Gastroesophageal sphincter (tissue), 3 donors: ENCODE data around the gene LENG8.
A peak's percentile ranks its signal among the peaks of the same experiment; 100 is the strongest.

ENCODE experiments used
- EP300 ChIP-seq: sonication (generic); formaldehyde crosslinking; IDR thresholded peaks from one replicate; pipeline ENCODE4 v1.6.1; 2017; ENCODE audit warnings: antibody characterized with exemption, mild to moderate bottlenecking
- POLR2A ChIP-seq, 2 donors: fragments of 450-650 bp; IDR thresholded peaks; one replicate each; pipeline ENCODE4 v1.6.1; 2017; ENCODE audit warnings: antibody characterized with exemption in 2 of 2, mild to moderate bottlenecking in 2 of 2, moderate library complexity in 1 of 2
- TF ChIP-seq, protein P1 (sequence below), 4 experiments: fragments of 200-600 bp in 2 of 4; fragments of 450-650 bp in 2 of 4; sonication (generic) in 1 of 4; IDR thresholded peaks; one replicate each; pipeline ENCODE4 v1.5.1; 2017 to 2019; ENCODE audit warnings: antibody characterized with exemption in 4 of 4, mild to moderate bottlenecking in 2 of 4, moderate library complexity in 2 of 4

GRCh38 chr19:54481326-54481930 lies 32.4 kb downstream of the LENG8 start:
- TF ChIP-seq, protein P1, sequence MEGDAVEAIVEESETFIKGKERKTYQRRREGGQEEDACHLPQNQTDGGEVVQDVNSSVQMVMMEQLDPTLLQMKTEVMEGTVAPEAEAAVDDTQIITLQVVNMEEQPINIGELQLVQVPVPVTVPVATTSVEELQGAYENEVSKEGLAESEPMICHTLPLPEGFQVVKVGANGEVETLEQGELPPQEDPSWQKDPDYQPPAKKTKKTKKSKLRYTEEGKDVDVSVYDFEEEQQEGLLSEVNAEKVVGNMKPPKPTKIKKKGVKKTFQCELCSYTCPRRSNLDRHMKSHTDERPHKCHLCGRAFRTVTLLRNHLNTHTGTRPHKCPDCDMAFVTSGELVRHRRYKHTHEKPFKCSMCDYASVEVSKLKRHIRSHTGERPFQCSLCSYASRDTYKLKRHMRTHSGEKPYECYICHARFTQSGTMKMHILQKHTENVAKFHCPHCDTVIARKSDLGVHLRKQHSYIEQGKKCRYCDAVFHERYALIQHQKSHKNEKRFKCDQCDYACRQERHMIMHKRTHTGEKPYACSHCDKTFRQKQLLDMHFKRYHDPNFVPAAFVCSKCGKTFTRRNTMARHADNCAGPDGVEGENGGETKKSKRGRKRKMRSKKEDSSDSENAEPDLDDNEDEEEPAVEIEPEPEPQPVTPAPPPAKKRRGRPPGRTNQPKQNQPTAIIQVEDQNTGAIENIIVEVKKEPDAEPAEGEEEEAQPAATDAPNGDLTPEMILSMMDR (IDR thresholded peaks at IDR 0.05): peak; percentile 1 to 61 (median 22)
- no peak for TF ChIP-seq POLR2A (IDR thresholded peaks at IDR 0.05)
- TF ChIP-seq EP300: no peak
